Measurements from ENCODE around the gene KCNH1.

KCNH1 gene

GRCh38 chr1:210857146-210857663 is 276.7 kb downstream of the KCNH1 start:
- no peak for DNase-seq

GRCh38 chr1:210855440-210855839 is 278.5 kb downstream of the KCNH1 start:
- DNase-seq, result no peak

GRCh38 chr1:210853276-210853675 is 280.7 kb downstream of the KCNH1 start:
- no peak for DNase-seq

GRCh38 chr1:210850556-210850955 is 283.4 kb downstream of the KCNH1 start:
- no peak for DNase-seq

- no peak for DNase-seq
Measured at GRCh38 chr1:210848474-210848873, 285.5 kb downstream of the KCNH1 start.

- DNase-seq, result no peak
Measured at GRCh38 chr1:210841926-210842625, 291.9 kb downstream of the KCNH1 start.

GRCh38 chr1:210830034-210831028 is 303.6 kb downstream of the KCNH1 start:
- no peak for DNase-seq

GRCh38 chr1:210828996-210829596 is 304.9 kb downstream of the KCNH1 start:
- DNase-seq, result no peak

- no peak for DNase-seq
Measured at GRCh38 chr1:210827481-210827880, 306.5 kb downstream of the KCNH1 start.

GRCh38 chr1:210826686-210827085 is 307.3 kb downstream of the KCNH1 start:
- DNase-seq, result no peak

- DNase-seq, result no peak
Measured at GRCh38 chr1:210822932-210823331, 311.0 kb downstream of the KCNH1 start.

GRCh38 chr1:210822241-210822640 is 311.7 kb downstream of the KCNH1 start:
- no peak for DNase-seq

GRCh38 chr1:210821615-210822014 is 312.3 kb downstream of the KCNH1 start:
- no peak for DNase-seq

GRCh38 chr1:210819266-210819665 is 314.7 kb downstream of the KCNH1 start:
- DNase-seq, result no peak

- no peak for DNase-seq
Measured at GRCh38 chr1:210817385-210818275, 316.3 kb downstream of the KCNH1 start.

- DNase-seq, result no peak
Measured at GRCh38 chr1:210815641-210816550, 318.1 kb downstream of the KCNH1 start.

GRCh38 chr1:210814382-210815123 is 319.4 kb downstream of the KCNH1 start:
- no peak for DNase-seq

GRCh38 chr1:210801501-210801900 is 332.4 kb downstream of the KCNH1 start:
- no peak for DNase-seq

- no peak for DNase-seq
Measured at GRCh38 chr1:210800756-210801155, 333.2 kb downstream of the KCNH1 start.

GRCh38 chr1:210800301-210800700 is 333.6 kb downstream of the KCNH1 start:
- DNase-seq, result no peak

Data from CD4-positive, alpha-beta T cell treated with Interleukin-17A for 1 hour (primary cell).